Body of pancreas (tissue), 4 donors: ENCODE results near the gene EGF. TPM values are rescaled to one million over a fixed set of nuclear protein-coding genes. Genes with fewer than 3 reads are reported as not detected.

Experiments used
- ATAC-seq: fragments of 150-250 bp; one replicate; pipeline ENCODE4 v1.9.1; 2016
- DNase-seq, 4 donors: peaks; one replicate each; pipeline ENCODE4 v3.0.0-alpha.2; 2019
- H3K27ac ChIP-seq, 4 donors: fragments of 200-600 bp; sonication (generic); 1 replicate in 3 of 4; 2 replicates in 1 of 4; pipeline versions ENCODE4 v1.5.1 to v1.6.1; 2016 to 2019; ENCODE audit warnings: mild to moderate bottlenecking in 1 of 4, mixed read lengths in 1 of 4, moderate library complexity in 1 of 4
- H3K27me3 ChIP-seq, 2 donors: fragments of 200-600 bp; sonication (generic); one replicate each; pipeline ENCODE4 v1.6.0; 2016; ENCODE audit warnings: mild to moderate bottlenecking in 1 of 2
- H3K36me3 ChIP-seq, 2 donors: fragments of 200-600 bp; sonication (generic); replicated peaks in 1 of 2; 2 replicates each; pipeline ENCODE4 v1.5.1; 2016; ENCODE audit warnings: low read depth in 2 of 2; ENCODE audit not compliant: insufficient read depth in 1 of 2
- H3K4me1 ChIP-seq: fragments of 200-600 bp; sonication (generic); one replicate; pipeline ENCODE4 v1.6.0; 2016
- H3K4me3 ChIP-seq, 2 donors: fragments of 200-600 bp; sonication (generic); 1 replicate in 1 of 2; 2 replicates in 1 of 2; pipeline ENCODE4 v1.5.1; 2016 to 2019
- H3K9me3 ChIP-seq, 3 donors: fragments of 200-600 bp; sonication (generic); 1 replicate in 2 of 3; 2 replicates in 1 of 3; pipeline ENCODE4 v1.5.1; 2016
- POLR2A ChIP-seq, 3 donors: fragments of 450-650 bp; IDR thresholded peaks; one replicate each; pipeline ENCODE4 v1.6.1; 2016; ENCODE audit warnings: antibody characterized with exemption in 3 of 3, mild to moderate bottlenecking in 2 of 3
- WGBS, 2 donors: methylation state at CpG; one replicate each; pipeline ENCODE4 v1.1.5; 2017; 5-methylcytosine and 5-hydroxymethylcytosine counted together
- intact Hi-C: fragments of 100-400 bp; cut with DNase I; formaldehyde crosslinking; loops from one replicate; pipeline ENCODE4 v1.15.1; 2023
- total RNA-seq, 2 donors: library from RNA; depleted of rRNA; stranded (reverse); fragments of >200 nt; gene quantifications; one replicate each; pipeline ENCODE4 v1.1.0, GENCODE V29; 2016
- TF ChIP-seq, protein P1 (sequence below), 7 experiments: fragments of 450-650 bp in 4 of 7; fragments of 200-600 bp in 3 of 7; sonication (generic) in 3 of 7; IDR thresholded peaks; one replicate each; pipeline ENCODE4 v1.5.1; 2016 to 2019; ENCODE audit warnings: antibody characterized with exemption in 7 of 7

The EGF gene
- total RNA-seq, 2 donors from 2014 or later, result 44.1 to 51.1 TPM

DNA sequence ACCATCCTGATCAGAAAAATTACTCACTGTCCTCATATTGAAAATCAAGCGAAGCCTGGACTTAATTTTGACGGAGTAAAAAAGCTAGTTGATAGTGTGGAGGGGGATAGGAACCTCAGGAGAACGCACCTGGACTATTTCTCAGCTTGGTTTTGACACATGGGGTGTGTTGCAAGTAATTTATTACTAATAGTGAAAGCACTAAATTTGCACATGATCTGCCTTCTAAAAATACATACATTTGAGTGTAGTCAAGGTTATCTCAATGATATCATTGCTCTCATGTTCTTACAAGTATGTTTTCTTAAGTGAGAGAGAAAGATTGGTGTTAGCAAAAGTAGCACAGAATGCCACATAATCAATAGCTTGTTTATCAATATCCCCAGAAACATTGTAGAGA is 35.3 kb upstream of the EGF start:
- Histone ChIP-seq H3K4me3 (no peak overlapping the region), H3K4me1 (peaks cover 50% of the 10 kb centered on the region), H3K27me3 (no peaks in the 10 kb centered on the region), H3K36me3 (no peaks in the 10 kb centered on the region), H3K27ac (peak overlapping the region; percentile 54 to 81 (median 73)), H3K9me3 (no peaks in the 10 kb centered on the region)
- peak; percentile 42 to 69 (median 62) for DNase-seq
- peak; percentile 86 for ATAC-seq
- no peak for TF ChIP-seq POLR2A (IDR thresholded peaks at IDR 0.05)
- TF ChIP-seq, protein P1, sequence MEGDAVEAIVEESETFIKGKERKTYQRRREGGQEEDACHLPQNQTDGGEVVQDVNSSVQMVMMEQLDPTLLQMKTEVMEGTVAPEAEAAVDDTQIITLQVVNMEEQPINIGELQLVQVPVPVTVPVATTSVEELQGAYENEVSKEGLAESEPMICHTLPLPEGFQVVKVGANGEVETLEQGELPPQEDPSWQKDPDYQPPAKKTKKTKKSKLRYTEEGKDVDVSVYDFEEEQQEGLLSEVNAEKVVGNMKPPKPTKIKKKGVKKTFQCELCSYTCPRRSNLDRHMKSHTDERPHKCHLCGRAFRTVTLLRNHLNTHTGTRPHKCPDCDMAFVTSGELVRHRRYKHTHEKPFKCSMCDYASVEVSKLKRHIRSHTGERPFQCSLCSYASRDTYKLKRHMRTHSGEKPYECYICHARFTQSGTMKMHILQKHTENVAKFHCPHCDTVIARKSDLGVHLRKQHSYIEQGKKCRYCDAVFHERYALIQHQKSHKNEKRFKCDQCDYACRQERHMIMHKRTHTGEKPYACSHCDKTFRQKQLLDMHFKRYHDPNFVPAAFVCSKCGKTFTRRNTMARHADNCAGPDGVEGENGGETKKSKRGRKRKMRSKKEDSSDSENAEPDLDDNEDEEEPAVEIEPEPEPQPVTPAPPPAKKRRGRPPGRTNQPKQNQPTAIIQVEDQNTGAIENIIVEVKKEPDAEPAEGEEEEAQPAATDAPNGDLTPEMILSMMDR (IDR thresholded peaks at IDR 0.05), result no peak
- 8 to 23% methylated on average over 3 of the region's 3 CpGs for WGBS, 2 donors
- intact Hi-C loops, result no loop called here

DNA sequence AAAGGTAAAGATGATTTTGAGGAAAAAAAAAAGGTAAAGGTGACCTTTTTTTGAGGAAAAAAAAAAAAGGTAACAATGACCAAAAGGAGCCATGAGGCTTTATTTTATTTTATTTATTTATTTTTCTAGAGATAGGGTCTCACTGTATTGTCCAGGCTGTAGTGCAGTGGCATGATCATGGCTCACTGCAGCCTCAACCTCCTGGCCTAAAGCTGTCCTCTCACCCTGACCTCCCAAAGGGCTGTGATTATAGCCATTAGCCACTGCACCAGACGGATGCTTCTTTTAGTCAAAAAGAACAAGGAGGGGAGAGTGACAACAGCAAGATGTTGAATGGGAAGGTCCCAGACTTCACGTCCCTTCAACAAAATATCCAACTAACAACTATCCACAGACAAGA is 34.3 kb upstream of the EGF start:
- 75 to 83% methylated on average over 2 of the region's 2 CpGs for WGBS, 2 donors
- TF ChIP-seq POLR2A (IDR thresholded peaks at IDR 0.05), result no peak
- TF ChIP-seq, protein P1 (IDR thresholded peaks at IDR 0.05), result no peak

DNA sequence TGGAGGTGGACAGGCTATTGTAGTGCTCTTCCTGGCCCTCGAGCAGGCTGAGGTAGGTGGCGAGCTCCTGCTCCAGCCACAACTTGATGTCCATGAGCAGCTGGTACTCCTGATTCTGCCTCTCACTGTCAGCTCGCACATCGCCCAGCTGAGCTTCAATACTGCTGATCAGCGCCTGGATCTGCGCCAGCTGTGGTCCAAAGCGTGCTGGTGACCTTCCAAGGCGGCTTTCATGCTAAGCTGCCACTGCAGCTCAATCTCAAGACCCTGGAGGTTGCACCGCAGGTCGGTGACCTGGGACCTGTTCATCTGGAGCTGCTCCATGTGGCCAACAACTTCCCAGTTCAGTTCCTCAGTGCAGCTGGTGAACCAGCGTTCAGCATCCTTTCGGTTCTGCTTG is 33.6 kb upstream of the EGF start:
- ATAC-seq (no peak), DNase-seq (peak; percentile 42 to 84 (median 62))
- H3K4me1 ChIP-seq, result peaks cover 36% of the 10 kb centered on the region
- intact Hi-C loops, result no loop called here
- TF ChIP-seq POLR2A (IDR thresholded peaks at IDR 0.05), result no peak
- no peak overlapping the region for H3K4me3 ChIP-seq
- WGBS, 2 donors, result 59 to 72% methylated on average over 4 to 12 of the region's 12 CpGs
- H3K9me3 ChIP-seq, result no peaks in the 10 kb centered on the region
- H3K27me3 ChIP-seq, result no peaks in the 10 kb centered on the region
- H3K27ac ChIP-seq, result peak overlapping the region in 3 of 4 donors; percentile 20 to 81 (median 33)
- H3K36me3 ChIP-seq, result no peaks in the 10 kb centered on the region

More for the DNA sequence above, 34.3 kb upstream of the EGF start:
- Histone ChIP-seq H3K27ac (peak overlapping the region in 3 of 4 donors; percentile 33 to 81 (median 80)), H3K27me3 (no peaks in the 10 kb centered on the region), H3K4me3 (no peak overlapping the region), H3K4me1 (peaks cover 43% of the 10 kb centered on the region), H3K9me3 (no peaks in the 10 kb centered on the region), H3K36me3 (no peaks in the 10 kb centered on the region)
- DNase-seq (no peak), ATAC-seq (no peak)
- intact Hi-C loops, result no loop called here

DNA sequence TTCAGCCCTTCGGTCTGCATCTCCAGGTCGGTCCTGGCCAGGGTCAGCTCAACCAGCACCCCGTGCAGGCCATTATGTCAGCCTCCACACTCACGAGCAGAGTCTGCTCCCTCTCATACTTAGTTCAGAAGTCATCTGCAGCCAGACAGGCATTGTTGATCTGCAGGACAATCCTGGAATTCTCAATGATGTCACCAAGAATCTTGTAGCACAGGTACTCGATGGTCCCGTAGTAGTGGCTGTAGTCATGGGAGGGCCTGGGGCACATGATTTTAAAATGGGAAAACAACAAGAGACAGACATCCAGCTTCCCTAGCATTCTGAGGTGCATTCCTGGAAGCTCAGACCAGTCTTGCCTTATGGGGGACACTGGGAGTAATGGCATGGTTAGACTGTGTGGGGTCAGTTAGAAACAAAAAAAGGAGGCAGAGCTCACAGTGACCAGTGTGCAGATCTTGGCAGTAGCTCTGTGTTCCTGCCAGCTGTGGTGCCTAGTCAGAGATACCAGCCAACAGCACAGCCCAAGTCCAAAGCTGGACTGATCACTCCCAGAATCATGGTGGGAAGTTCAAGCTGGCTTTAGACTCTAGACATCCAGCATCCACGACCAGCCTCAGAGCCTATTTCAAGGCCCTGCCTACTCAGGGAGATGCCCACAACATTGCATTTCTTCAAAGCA is 32.9 kb upstream of the EGF start:
- intact Hi-C loops, result no loop called here
- no peaks in the 10 kb centered on the region for H3K9me3 ChIP-seq
- no peak for TF ChIP-seq POLR2A (IDR thresholded peaks at IDR 0.05)
- TF ChIP-seq, protein P1 (IDR thresholded peaks at IDR 0.05), result no peak
- DNase-seq (peak in 3 of 4 donors; percentile 23 to 60 (median 47)), ATAC-seq (peak; percentile 43)
- peak overlapping the region in 3 of 4 donors; percentile 20 to 81 (median 33) for H3K27ac ChIP-seq
- no peak overlapping the region for H3K4me3 ChIP-seq
- H3K36me3 ChIP-seq, result no peaks in the 10 kb centered on the region
- WGBS, 2 donors, result 68 to 84% methylated on average over 7 of the region's 7 CpGs
- peaks cover 29% of the 10 kb centered on the region for H3K4me1 ChIP-seq
- no peaks in the 10 kb centered on the region for H3K27me3 ChIP-seq

DNA sequence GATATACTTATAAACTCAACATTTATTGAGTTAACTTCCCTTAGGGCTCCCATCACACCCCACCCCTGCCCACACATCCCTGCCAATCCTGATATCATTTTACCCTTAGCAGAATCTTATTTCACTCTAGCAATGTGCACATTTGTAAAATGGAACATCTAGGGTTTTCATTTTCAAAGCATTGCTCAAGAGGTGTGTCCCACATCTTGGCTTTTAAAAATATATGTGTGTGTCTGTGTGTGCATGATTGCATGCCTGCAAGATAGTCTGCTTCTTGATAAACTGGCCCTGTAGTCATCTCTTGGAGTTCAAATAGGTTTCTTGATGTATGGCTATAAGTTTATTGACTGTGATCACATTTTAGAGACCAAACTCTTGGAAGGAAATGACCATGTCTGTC is 26.4 kb upstream of the EGF start:
- H3K27ac ChIP-seq, result no peak overlapping the region
- TF ChIP-seq, protein P1 (IDR thresholded peaks at IDR 0.05), result no peak
- no peak for TF ChIP-seq POLR2A (IDR thresholded peaks at IDR 0.05)
- H3K9me3 ChIP-seq, result no peaks in the 10 kb centered on the region
- H3K4me1 ChIP-seq, result no peaks in the 10 kb centered on the region
- intact Hi-C loops, result no loop called here
- DNase-seq (no peak), ATAC-seq (no peak)
- H3K36me3 ChIP-seq, result no peaks in the 10 kb centered on the region
- no peaks in the 10 kb centered on the region for H3K27me3 ChIP-seq
- H3K4me3 ChIP-seq, result no peak overlapping the region
